Testis (tissue), 3 donors: ENCODE results near the gene PLBD2. TPM values are rescaled to one million over a fixed set of nuclear protein-coding genes. Genes with fewer than 3 reads are reported as not detected.

Source experiments
- DNase-seq: peaks from one replicate; pipeline ENCODE4 v3.0.0-alpha.2; 2019
- H3K27ac ChIP-seq, 2 donors: fragments of 200-600 bp; sonication (generic); one replicate each; pipeline ENCODE4 v1.5.1; 2019
- H3K27me3 ChIP-seq: fragments of 200-600 bp; sonication (generic); one replicate; pipeline ENCODE4 v1.5.1; 2019
- H3K36me3 ChIP-seq: fragments of 200-600 bp; sonication (generic); one replicate; pipeline ENCODE4 v1.5.1; 2017; ENCODE audit warnings: low read depth; ENCODE audit errors: missing control alignments
- H3K4me1 ChIP-seq: fragments of 200-600 bp; sonication (generic); one replicate; pipeline ENCODE4 v1.5.1; 2019
- H3K4me3 ChIP-seq, 2 donors: fragments of 200-600 bp; sonication (generic); one replicate each; pipeline ENCODE4 v1.5.1; 2017 to 2019
- H3K9me3 ChIP-seq: fragments of 200-600 bp; sonication (generic); one replicate; pipeline ENCODE4 v1.5.1; 2017
- POLR2A ChIP-seq: fragments of 450-650 bp; IDR thresholded peaks from one replicate; pipeline ENCODE4 v1.6.1; 2017; ENCODE audit warnings: antibody characterized with exemption, mild to moderate bottlenecking, moderate library complexity
- WGBS, 2 donors: methylation state at CpG; one replicate each; pipeline ENCODE4 v1.1.5; 2018; 5-methylcytosine and 5-hydroxymethylcytosine counted together
- intact Hi-C: fragments of 100-400 bp; cut with DNase I; formaldehyde crosslinking; loops from one replicate; pipeline ENCODE4 v1.15.1; 2023; ENCODE audit warnings: low total_unique reads
- polyA plus RNA-seq: library from polyadenylated mRNA; stranded (reverse); fragments of 350-450 nt; fragmentation: Illumina TruSeq; extraction: RNeasy Lipid Tissue Mini Kit (QIAGEN cat#74804); gene quantifications from one replicate; pipeline ENCODE4 v1.2.3, GENCODE V29; 2014; ENCODE audit warnings: low read depth, low replicate concordance; ENCODE audit not compliant: insufficient read depth
- total RNA-seq, 2 donors: library from RNA; depleted of rRNA; stranded (reverse); fragments of >200 nt; gene quantifications; one replicate each; pipeline ENCODE4 v1.2.3, GENCODE V29; 2016
- TF ChIP-seq, protein P1 (sequence below), 3 experiments: fragments of 450-650 bp in 2 of 3; fragments of 200-600 bp in 1 of 3; sonication (generic) in 1 of 3; IDR thresholded peaks; one replicate each; pipeline ENCODE4 v1.5.1; 2016 to 2019; ENCODE audit warnings: antibody characterized with exemption in 3 of 3, mild to moderate bottlenecking in 2 of 3, moderate library complexity in 1 of 3

The PLBD2 gene
- total and polyA plus RNA-seq, 3 donors from 2014 or later: 110 to 126 (median 120) TPM

DNA sequence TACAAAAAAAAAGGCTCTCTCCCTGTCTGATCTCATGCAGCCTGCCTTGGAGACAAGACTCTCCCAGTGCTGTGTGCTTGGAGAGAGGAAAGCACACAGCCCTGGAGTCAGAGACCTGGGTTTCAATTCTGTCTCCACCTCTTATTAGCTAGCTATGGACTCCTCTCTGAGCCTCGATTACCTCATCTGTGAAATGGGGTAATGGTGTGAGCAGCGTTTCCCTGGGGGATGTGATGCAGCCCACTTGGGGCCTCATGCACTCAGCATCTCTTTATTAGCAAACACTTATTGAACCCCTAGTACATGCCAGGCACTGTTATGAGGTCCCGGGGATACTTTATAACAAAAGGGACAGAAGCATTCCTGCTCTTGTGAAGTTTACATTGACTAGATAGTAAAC is 32.8 kb downstream of the PLBD2 start:
- H3K4me3 ChIP-seq: no peak overlapping the region
- WGBS, 2 donors: 92 to 95% methylated on average over 3 of the region's 3 CpGs
- TF ChIP-seq, protein P1, sequence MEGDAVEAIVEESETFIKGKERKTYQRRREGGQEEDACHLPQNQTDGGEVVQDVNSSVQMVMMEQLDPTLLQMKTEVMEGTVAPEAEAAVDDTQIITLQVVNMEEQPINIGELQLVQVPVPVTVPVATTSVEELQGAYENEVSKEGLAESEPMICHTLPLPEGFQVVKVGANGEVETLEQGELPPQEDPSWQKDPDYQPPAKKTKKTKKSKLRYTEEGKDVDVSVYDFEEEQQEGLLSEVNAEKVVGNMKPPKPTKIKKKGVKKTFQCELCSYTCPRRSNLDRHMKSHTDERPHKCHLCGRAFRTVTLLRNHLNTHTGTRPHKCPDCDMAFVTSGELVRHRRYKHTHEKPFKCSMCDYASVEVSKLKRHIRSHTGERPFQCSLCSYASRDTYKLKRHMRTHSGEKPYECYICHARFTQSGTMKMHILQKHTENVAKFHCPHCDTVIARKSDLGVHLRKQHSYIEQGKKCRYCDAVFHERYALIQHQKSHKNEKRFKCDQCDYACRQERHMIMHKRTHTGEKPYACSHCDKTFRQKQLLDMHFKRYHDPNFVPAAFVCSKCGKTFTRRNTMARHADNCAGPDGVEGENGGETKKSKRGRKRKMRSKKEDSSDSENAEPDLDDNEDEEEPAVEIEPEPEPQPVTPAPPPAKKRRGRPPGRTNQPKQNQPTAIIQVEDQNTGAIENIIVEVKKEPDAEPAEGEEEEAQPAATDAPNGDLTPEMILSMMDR (IDR thresholded peaks at IDR 0.05): no peak
- no peak for TF ChIP-seq POLR2A
- no peaks in the 10 kb centered on the region for H3K36me3 ChIP-seq
- H3K4me1 ChIP-seq: no peaks in the 10 kb centered on the region
- no peak overlapping the region for H3K27ac ChIP-seq
- intact Hi-C loops: no loop called here
- DNase-seq: no peak
- H3K9me3 ChIP-seq: no peaks in the 10 kb centered on the region
- H3K27me3 ChIP-seq: no peaks in the 10 kb centered on the region

DNA sequence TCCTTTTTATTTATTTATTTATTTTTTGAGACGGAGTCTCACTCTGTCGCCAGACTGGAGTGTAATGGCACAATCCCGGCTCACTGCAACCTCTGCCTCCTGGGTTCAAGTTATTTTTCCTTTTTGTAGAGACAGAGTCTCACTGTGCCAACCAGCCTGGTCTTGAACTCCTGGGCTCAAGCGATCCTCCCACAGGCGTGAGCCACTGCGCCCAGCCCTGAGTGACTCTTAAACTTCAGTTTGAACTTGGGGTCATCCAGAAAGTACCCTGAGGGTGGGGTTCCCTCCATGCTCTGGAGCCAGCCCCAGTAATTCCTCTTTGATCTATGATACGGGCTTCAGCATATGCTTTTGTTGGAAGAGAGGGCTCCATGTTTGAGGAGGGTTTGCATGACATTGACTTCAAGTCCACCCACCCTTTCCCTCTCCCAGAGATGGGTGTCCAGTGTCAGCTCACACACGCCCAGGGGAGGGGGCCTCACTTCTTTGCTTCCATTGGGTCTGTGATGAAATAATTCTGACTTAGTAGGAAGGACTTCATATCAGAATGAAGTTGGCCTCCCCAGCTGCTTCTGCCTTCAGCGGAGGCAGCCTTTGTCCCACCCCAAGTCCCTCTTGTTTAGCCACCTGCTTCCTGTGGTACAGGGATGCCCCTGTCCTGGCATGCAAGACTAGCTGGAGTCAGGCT is 33.4 kb downstream of the PLBD2 start:
- no peaks in the 10 kb centered on the region for H3K4me1 ChIP-seq
- no peaks in the 10 kb centered on the region for H3K9me3 ChIP-seq
- H3K27ac ChIP-seq: no peak overlapping the region
- WGBS, 2 donors: 78 to 88% methylated on average over 9 of the region's 9 CpGs
- DNase-seq: no peak
- no peak overlapping the region for H3K4me3 ChIP-seq
- no peaks in the 10 kb centered on the region for H3K36me3 ChIP-seq
- TF ChIP-seq POLR2A: no peak
- TF ChIP-seq, protein P1 (IDR thresholded peaks at IDR 0.05): no peak
- intact Hi-C loops: no loop called here
- H3K27me3 ChIP-seq: no peaks in the 10 kb centered on the region

DNA sequence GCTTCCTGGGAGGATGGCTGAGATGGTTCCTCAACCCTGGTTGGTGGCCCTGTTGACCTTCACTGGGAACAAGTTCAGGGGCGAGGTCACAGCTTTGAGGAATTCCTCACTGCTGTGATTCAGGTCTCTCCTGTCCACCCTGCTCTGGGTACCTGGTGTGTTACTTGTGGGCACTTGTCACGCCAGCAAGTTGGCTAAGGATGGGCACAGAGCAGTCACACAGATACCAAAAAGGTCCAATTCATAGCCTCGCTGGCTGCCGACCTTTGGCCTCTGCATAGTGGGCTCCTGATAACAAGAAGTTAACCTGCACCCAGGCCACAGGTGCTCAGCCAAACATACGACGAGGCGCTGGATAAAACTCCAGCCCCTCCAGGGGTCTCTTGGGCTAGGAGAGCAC is 34.1 kb downstream of the PLBD2 start:
- Histone ChIP-seq H3K4me3 (no peak overlapping the region), H3K9me3 (no peaks in the 10 kb centered on the region)

DNA sequence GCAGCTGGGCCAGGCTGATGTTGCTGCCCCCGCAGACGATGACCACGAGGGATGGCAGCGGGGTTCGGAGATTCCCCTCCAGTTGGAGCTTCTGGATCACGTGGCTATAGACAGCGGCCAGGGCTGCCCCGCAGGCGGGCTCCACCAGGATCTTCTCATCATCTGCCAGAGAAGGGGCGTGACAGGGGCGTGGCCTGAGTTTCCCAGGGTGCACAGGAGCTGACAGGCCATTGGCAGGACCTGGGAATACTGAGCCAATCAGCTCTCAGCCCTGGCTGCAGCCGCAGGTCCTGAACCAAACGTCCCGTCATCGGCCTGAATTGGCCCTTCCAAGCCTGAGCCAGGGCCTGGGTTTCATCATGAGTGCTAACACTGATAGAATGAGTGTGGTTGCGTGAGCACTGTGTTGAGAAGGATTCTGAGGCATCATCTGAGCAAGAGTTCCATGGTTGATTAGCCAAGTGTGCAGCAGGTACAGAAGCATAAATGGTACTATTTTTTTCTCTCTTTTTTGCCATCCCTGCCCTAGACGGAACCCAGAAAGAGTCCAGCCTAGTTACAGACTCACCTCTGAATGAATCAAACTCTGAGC is 34.7 kb downstream of the PLBD2 start:
- 51 to 57% methylated on average over 2 to 13 of the region's 17 CpGs for WGBS, 2 donors
- DNase-seq: peak; percentile 83
- no peaks in the 10 kb centered on the region for H3K9me3 ChIP-seq
- H3K27ac ChIP-seq: no peak overlapping the region
- H3K4me1 ChIP-seq: no peaks in the 10 kb centered on the region
- H3K4me3 ChIP-seq: no peak overlapping the region
- intact Hi-C loops: no loop called here
- no peak for TF ChIP-seq POLR2A
- TF ChIP-seq, protein P1 (IDR thresholded peaks at IDR 0.05): no peak
- no peaks in the 10 kb centered on the region for H3K36me3 ChIP-seq
- no peaks in the 10 kb centered on the region for H3K27me3 ChIP-seq

More for the DNA sequence above, 34.1 kb downstream of the PLBD2 start:
- Histone ChIP-seq H3K27me3 (no peaks in the 10 kb centered on the region), H3K4me1 (no peaks in the 10 kb centered on the region), H3K36me3 (no peaks in the 10 kb centered on the region), H3K27ac (no peak overlapping the region)
- intact Hi-C loops: no loop called here
- 67 to 78% methylated on average over 7 of the region's 7 CpGs for WGBS, 2 donors
- TF ChIP-seq, protein P1 (IDR thresholded peaks at IDR 0.05): no peak
- TF ChIP-seq POLR2A: no peak
- DNase-seq: no peak

DNA sequence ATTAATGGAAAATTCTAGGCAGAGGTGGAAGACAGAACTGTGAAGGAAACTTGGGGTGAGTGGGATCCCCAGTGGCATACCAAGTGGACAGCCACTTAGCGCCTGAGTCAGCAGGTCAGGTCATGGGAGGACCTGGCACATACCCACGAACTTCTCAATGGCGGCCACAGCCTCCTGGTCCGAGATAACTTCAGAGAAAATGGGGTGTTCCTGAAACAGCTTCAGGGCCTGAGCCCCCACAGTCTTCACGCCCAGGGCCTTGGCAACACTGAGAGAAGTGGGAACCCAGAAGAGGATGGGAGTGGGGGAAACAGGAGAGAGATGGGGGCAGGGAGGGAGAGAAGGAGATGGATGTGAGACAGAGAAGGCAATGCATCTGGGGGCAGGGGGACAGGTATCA is 35.4 kb downstream of the PLBD2 start:
- intact Hi-C loops: no loop called here
- H3K27ac ChIP-seq: no peak overlapping the region
- no peaks in the 10 kb centered on the region for H3K9me3 ChIP-seq
- TF ChIP-seq POLR2A: no peak
- TF ChIP-seq, protein P1 (IDR thresholded peaks at IDR 0.05): no peak
- no peaks in the 10 kb centered on the region for H3K4me1 ChIP-seq
- no peaks in the 10 kb centered on the region for H3K36me3 ChIP-seq
- no peak for DNase-seq
- 60 to 62% methylated on average over 5 of the region's 5 CpGs for WGBS, 2 donors
- H3K27me3 ChIP-seq: no peaks in the 10 kb centered on the region
- H3K4me3 ChIP-seq: no peak overlapping the region
